IPS-18a (cell line): ENCODE data around the gene CHRNG.

Experiments used
- H3K27ac ChIP-seq: one replicate; pipeline ENCODE4 v1.5.1; 2013; ENCODE audit warnings: low read length
- H3K27me3 ChIP-seq: one replicate; pipeline ENCODE4 v1.6.1; 2013; ENCODE audit warnings: mild to moderate bottlenecking, low read length; ENCODE audit not compliant: control insufficient read depth, insufficient read depth
- H3K36me3 ChIP-seq: one replicate; pipeline ENCODE4 v1.6.1; 2013; ENCODE audit warnings: low read depth, low read length; ENCODE audit not compliant: control insufficient read depth
- H3K4me1 ChIP-seq: one replicate; pipeline ENCODE4 v1.6.1; 2013; ENCODE audit warnings: low read depth, low read length; ENCODE audit not compliant: control insufficient read depth
- H3K4me3 ChIP-seq: one replicate; pipeline ENCODE4 v1.5.1; 2013; ENCODE audit warnings: low read length
- H3K9ac ChIP-seq: one replicate; pipeline ENCODE4 v1.6.1; 2013; ENCODE audit warnings: mild to moderate bottlenecking, low read length, moderate library complexity
- H3K9me3 ChIP-seq: one replicate; pipeline ENCODE4 v1.6.1; 2013; ENCODE audit warnings: low read depth, low read length; ENCODE audit not compliant: control insufficient read depth

CHRNG gene

DNA sequence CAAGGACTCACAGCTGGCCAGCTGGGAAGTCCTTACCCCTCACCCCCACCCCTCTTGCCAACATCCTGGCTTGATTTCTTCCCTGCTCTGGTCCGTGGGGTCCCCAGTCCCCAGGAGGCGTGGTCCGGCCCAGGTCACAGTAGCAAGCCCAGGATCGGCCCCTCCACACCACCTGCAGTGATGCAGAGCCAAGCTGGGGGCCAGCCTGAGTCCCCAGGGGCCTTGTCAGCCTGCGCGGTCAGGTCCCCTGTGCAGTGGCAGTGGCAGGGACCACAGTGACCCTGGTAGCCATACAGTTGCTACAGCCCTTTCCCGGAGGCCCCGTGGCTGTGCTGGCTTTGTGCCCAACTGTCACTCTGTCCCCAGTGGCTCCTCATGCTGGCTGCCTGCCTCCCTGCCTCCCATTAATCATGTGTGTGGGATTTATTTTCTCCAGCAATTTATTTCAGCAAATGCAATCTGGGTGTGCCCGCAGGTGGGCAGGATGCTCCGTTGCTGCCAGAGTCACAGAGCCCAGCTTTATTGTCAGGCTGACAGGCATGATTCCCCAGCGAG, 28.1 kb upstream of the CHRNG start:
- Histone ChIP-seq H3K9me3 (no peaks in the 10 kb centered on the region), H3K4me3 (no peak overlapping the region), H3K36me3 (no peaks in the 10 kb centered on the region), H3K27ac (no peak overlapping the region), H3K9ac (no peak overlapping the region), H3K27me3 (peaks cover 8% of the 10 kb centered on the region), H3K4me1 (no peaks in the 10 kb centered on the region)

DNA sequence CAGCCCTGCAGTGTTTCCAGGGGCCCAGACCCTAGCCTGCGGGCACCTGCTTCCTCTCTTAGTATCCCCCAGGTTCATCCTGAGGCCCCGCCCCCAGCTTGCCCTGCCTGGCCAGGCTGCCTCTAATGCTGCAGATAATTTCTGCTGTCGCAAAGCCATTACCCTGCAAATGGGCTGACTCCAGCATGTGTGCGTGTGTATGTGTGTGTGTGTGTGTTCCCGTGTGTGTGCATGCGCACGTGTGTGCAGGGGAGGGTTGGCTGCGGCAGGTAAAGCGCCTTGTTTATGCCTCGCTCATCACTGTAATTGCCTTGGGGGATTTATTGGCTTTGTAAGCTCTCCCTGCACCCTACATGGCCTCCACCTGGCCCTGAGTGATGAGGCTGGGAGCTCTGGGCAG, 26.9 kb upstream of the CHRNG start:
- H3K27me3 ChIP-seq, result no peaks in the 10 kb centered on the region
- H3K4me3 ChIP-seq, result no peak overlapping the region

DNA sequence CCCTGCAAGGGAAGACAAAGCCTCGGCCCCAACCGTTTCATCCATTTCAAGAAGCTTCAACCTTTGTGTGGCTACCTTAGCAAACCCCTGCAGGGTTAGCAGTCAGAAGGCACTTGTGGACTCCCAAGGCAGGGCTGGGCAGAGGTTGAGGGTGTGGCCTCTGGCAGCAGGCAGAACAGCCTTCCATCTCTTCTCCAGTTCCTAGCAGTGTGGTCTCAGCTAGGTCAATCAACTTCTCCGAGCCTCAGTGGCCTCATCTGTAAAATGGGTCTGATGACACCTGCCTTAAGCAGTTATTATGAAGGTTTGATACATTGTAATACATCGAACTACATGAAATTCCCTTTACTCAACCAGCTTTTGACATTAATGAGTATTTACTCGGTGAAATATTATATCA, 26.1 kb upstream of the CHRNG start:
- no peaks in the 10 kb centered on the region for H3K36me3 ChIP-seq
- H3K9ac ChIP-seq, result no peak overlapping the region
- no peak overlapping the region for H3K27ac ChIP-seq
- no peak overlapping the region for H3K4me3 ChIP-seq
- no peaks in the 10 kb centered on the region for H3K27me3 ChIP-seq
- H3K9me3 ChIP-seq, result no peaks in the 10 kb centered on the region
- H3K4me1 ChIP-seq, result no peaks in the 10 kb centered on the region

More for the DNA sequence above, 26.9 kb upstream of the CHRNG start:
- Histone ChIP-seq H3K9ac (no peak overlapping the region), H3K36me3 (no peaks in the 10 kb centered on the region), H3K4me1 (no peaks in the 10 kb centered on the region), H3K9me3 (no peaks in the 10 kb centered on the region), H3K27ac (no peak overlapping the region)

GRCh38 chr2:232515639-232516038, 23.9 kb upstream of the CHRNG start:
- Histone ChIP-seq H3K4me1 (no peaks in the 10 kb centered on the region), H3K36me3 (no peaks in the 10 kb centered on the region), H3K4me3 (no peak overlapping the region), H3K9ac (no peak overlapping the region), H3K9me3 (no peaks in the 10 kb centered on the region), H3K27me3 (peaks cover 7% of the 10 kb centered on the region), H3K27ac (no peak overlapping the region)

DNA sequence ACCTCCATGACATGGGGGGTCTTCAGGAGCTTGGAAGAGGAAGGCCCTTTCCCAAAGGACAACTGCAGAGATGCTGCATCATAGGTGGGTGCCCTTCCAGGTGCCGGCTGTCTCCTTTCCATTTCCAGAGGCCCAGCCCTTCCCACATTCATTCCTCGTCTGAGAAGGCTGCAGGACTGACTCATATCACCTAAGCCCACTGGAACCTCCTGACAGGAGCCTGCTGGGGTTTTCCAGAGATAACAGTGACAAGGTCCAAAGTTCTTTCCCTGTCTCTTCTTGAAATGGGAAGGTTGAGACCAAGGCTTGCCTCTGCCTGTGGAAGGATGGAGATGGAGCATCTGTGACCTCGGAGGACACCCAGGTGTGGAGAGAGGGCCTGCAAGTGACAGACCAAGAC, 22.9 kb upstream of the CHRNG start:
- H3K9ac ChIP-seq, result no peak overlapping the region
- H3K4me3 ChIP-seq, result no peak overlapping the region
- peaks cover 16% of the 10 kb centered on the region for H3K27me3 ChIP-seq
- H3K27ac ChIP-seq, result no peak overlapping the region
- no peaks in the 10 kb centered on the region for H3K36me3 ChIP-seq
- no peaks in the 10 kb centered on the region for H3K4me1 ChIP-seq
- H3K9me3 ChIP-seq, result no peaks in the 10 kb centered on the region

DNA sequence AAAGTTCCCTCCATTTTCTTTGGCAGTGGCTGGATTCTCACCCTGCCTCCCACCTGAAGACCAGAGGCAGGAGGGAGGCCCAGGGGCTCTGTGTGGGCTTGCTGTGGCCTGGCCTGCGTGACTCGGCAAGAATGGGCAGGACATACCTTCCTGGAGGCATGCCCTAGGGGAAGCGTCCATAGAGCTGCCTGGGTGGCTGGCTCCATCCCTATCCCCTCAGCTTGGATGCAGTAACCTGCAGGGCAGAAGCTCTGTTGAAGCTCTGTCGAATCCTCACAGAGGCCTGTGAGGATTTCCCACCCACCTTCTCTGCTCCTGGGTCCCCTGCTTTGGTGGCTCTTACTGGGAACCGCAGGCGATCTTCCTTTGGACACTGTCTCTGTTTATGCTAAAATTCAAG, 20.6 kb upstream of the CHRNG start:
- H3K4me3 ChIP-seq, result no peak overlapping the region
- peaks cover 39% of the 10 kb centered on the region for H3K27me3 ChIP-seq
- H3K36me3 ChIP-seq, result no peaks in the 10 kb centered on the region
- no peak overlapping the region for H3K9ac ChIP-seq
- H3K4me1 ChIP-seq, result no peaks in the 10 kb centered on the region
- H3K9me3 ChIP-seq, result no peaks in the 10 kb centered on the region
- H3K27ac ChIP-seq, result no peak overlapping the region

DNA sequence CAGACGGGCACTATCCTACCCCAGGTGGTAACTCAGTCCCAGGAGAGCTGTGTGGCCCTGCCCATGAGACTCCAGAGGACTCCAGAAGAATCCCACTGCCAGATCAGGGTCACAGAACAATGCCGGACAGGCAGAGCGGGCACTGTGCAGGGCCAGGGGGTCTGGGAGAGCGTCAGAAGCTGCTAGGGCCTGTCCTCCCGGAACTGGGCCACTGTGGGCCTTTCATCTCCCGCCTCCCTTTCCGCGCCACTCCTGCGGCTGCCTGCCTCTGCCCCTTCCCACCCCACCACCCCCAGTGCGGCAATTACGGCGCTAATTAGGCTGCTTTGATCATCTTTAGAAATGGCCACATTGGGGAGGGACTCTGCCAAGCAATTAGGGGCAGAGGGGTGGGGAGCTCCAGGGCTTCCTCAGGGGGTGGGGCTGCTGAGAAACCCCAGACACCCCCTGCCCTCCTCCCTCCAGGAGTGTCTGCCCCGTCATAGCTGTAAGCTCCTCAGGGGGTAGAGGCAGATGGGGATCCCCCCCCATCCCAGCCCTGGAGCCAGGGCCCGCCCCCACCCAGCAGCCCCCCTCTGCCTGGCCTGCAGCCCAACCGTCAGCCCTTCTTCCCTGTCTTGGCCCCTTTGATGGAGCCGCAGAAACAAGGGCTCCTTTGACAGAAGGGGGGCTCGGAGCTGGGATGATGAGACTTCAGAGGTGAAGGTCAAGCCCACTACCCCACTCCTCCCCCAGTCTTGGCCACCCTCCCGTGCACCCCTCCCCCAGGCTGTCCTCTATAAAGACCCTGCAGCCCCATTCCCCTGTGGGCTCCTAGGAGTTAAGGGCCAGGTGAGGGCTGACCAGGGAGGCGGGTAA, 19.7 kb upstream of the CHRNG start, which contains the start of gene PRSS56:
Gene PRSS56, plus strand, starts transcription at position 808 of the 858 bp plus-strand sequence. CDS start 211 bp downstream, outside the sequence.
- Histone ChIP-seq H3K9ac (no peak within 1 kb of the TSS), H3K36me3 (no peaks in the 10 kb centered on the region), H3K27me3 (peaks cover 48% of the 10 kb centered on the region), H3K9me3 (no peaks in the 10 kb centered on the region), H3K27ac (no peak within 1 kb of the TSS), H3K4me1 (no peaks in the 10 kb centered on the region), H3K4me3 (no peak within 1 kb of the TSS)

- Histone ChIP-seq H3K4me3 (no peak overlapping the region), H3K36me3 (no peaks in the 10 kb centered on the region), H3K4me1 (no peaks in the 10 kb centered on the region), H3K27ac (no peak overlapping the region), H3K9me3 (no peaks in the 10 kb centered on the region), H3K9ac (no peak overlapping the region), H3K27me3 (peaks cover 54% of the 10 kb centered on the region)
Measured at GRCh38 chr2:232520489-232520888, 19.0 kb upstream of the CHRNG start.

- no peaks in the 10 kb centered on the region for H3K36me3 ChIP-seq
- no peaks in the 10 kb centered on the region for H3K9me3 ChIP-seq
- no peak overlapping the region for H3K4me3 ChIP-seq
- no peak overlapping the region for H3K9ac ChIP-seq
- no peaks in the 10 kb centered on the region for H3K4me1 ChIP-seq
- no peak overlapping the region for H3K27ac ChIP-seq
- H3K27me3 ChIP-seq, result peaks cover 54% of the 10 kb centered on the region
Measured at GRCh38 chr2:232521098-232521497, 18.4 kb upstream of the CHRNG start.

GRCh38 chr2:232521959-232522622, 17.4 kb upstream of the CHRNG start:
- Histone ChIP-seq H3K27me3 (peaks cover 54% of the 10 kb centered on the region), H3K36me3 (no peaks in the 10 kb centered on the region), H3K4me3 (no peak overlapping the region), H3K4me1 (no peaks in the 10 kb centered on the region), H3K27ac (no peak overlapping the region), H3K9me3 (no peaks in the 10 kb centered on the region), H3K9ac (no peak overlapping the region)

DNA sequence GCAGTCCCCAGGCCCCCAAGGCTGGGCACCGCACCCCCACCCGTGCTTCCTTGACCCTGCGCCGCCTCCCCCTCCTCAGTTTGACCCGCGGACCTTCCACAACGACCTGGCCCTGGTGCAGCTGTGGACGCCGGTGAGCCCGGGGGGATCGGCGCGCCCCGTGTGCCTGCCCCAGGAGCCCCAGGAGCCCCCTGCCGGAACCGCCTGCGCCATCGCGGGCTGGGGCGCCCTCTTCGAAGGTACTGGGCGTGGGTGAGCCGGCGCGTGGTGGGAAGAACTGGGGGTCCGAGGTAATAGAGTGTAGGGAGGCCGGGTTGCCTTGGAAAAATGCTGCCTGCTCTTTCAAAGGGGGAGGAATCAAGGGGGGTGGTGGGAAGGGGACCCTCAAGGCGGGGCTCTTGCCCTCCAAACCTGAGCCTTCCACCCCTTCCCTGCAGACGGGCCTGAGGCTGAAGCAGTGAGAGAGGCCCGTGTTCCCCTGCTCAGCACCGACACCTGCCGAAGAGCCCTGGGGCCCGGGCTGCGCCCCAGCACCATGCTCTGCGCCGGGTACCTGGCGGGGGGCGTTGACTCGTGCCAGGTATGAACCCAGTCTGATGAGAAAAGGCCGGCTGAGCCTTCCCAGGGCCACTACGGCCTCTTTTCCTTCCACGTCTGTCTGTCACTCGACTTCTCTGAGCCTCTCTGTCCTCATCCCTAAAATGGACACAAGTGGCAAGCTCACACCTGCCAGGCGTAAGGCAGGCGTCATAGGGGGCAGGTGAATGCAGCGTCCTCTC, 16.7 kb upstream of the CHRNG start:
- no peaks in the 10 kb centered on the region for H3K36me3 ChIP-seq
- no peak overlapping the region for H3K27ac ChIP-seq
- H3K4me3 ChIP-seq, result no peak overlapping the region
- H3K9ac ChIP-seq, result no peak overlapping the region
- H3K4me1 ChIP-seq, result no peaks in the 10 kb centered on the region
- no peaks in the 10 kb centered on the region for H3K9me3 ChIP-seq
- peaks cover 54% of the 10 kb centered on the region for H3K27me3 ChIP-seq
